SK-N-MC (cell line): ENCODE results near the gene LENG9.

ENCODE experiments used
- EZH2 ChIP-seq: fragments of 200-600 bp; sonication (generic); IDR thresholded peaks from one replicate; pipeline ENCODE4 v1.6.1; 2017; ENCODE audit warnings: antibody characterized with exemption
- FOXP2 ChIP-seq: optimal IDR thresholded peaks from 2 replicates; pipeline ENCODE3; 2011; ENCODE audit warnings: mild to moderate bottlenecking, moderate library complexity; ENCODE audit not compliant: insufficient read depth; ENCODE audit errors: extremely low read length, control extremely low read depth
- POLR2AphosphoS5 ChIP-seq: IDR thresholded peaks from 2 replicates; pipeline ENCODE4 v1.6.1; 2012; ENCODE audit warnings: mild to moderate bottlenecking, low read depth, low read length, borderline replicate concordance

DNA sequence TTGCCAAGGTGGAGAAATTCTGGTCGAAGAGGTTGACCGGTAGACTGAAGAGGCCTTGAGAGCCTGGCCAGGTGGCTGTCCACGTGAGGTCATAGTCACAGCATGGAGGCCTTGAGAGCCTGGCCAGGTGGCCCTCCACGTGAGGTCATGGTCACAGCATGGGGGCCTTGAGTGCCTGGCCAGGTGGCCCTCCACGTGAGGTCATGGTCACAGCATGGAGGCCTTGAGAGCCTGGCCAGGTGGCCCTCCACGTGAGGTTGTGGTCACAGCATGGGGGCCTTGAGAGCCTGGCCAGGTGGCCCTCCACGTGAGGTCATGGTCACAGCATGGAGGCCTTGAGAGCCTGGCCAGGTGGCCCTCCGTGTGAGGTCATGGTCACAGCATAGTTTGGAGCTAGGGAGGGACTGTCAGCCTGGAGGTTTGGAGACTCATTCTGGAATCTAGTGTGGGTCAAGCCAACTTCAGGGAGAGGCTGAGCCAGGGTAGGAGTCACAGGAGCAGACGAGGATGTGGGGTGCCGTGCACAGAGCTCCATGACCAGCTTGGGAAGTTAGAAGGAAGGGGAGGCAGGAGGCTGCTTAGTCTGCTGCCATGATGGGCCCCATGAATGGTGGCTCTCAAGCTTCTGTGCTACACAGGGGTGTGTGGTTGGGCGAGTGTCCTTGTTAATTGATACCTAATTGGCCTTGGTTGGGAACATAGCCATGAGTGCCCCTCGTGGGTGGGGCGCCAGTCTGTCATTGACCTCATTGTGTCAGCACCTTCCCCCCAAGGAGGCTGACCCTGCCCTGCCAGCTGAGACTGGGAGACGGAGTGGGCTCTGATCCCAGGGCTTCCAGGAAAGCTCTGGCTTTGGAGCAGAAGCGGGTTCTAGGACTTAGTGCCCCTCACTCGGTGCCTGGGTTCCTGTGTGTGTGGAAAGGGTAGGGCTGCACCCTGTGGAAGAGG, 4.0 kb downstream of the LENG9 start:
- TF ChIP-seq POLR2AphosphoS5 (no peak), EZH2 (no peak), FOXP2 (no peak)
